Activated CD8-positive, alpha-beta memory T cell treated with anti-CD3 and anti-CD28 coated beads, Interleukin-2, amount 50 U/mL, for 1 hour (primary cell): Measurements from ENCODE around the gene CADPS2.

ENCODE experiments used
- DNase-seq: peaks from one replicate; pipeline ENCODE4 v3.0.0-alpha.2; 2020; ENCODE audit errors: extremely low read depth

The CADPS2 gene

GRCh38 chr7:122886357-122887081, at the start of gene CADPS2:
Gene CADPS2, minus strand, starts transcription at chr7:122886460. Its CDS starts 123 bp downstream, at chr7:122886337.
- DNase-seq: no peak

- no peak for DNase-seq
These were observed 49.4 kb upstream of the CADPS2 start for GRCh38 chr7:122935620-122936019.

GRCh38 chr7:122919643-122920181, 33.5 kb upstream of the CADPS2 start:
- no peak for DNase-seq

- no peak for DNase-seq
These were observed 28.6 kb upstream of the CADPS2 start for GRCh38 chr7:122914812-122915211.

- DNase-seq: no peak
These were observed 27.3 kb upstream of the CADPS2 start for GRCh38 chr7:122913608-122914007.

- DNase-seq: no peak
These were observed 16.7 kb upstream of the CADPS2 start for GRCh38 chr7:122902751-122903495.

GRCh38 chr7:122901250-122901649, 15.0 kb upstream of the CADPS2 start:
- no peak for DNase-seq

GRCh38 chr7:122896509-122896908, 10.2 kb upstream of the CADPS2 start:
- DNase-seq: no peak

GRCh38 chr7:122893486-122893885, 7.2 kb upstream of the CADPS2 start:
- DNase-seq: no peak

GRCh38 chr7:122889116-122889515, 2.9 kb upstream of the CADPS2 start:
- no peak for DNase-seq

- no peak for DNase-seq
These were observed 1.6 kb upstream of the CADPS2 start for GRCh38 chr7:122887848-122888247.

GRCh38 chr7:122887198-122887597, 938 bp upstream of the CADPS2 start:
- DNase-seq: no peak

- no peak for DNase-seq
These were observed 490 bp downstream of the CADPS2 start for GRCh38 chr7:122885583-122886356.

- DNase-seq: no peak
These were observed 2.1 kb downstream of the CADPS2 start for GRCh38 chr7:122884186-122884585.

- DNase-seq: no peak
These were observed 3.1 kb downstream of the CADPS2 start for GRCh38 chr7:122883049-122883680.

- no peak for DNase-seq
These were observed 4.9 kb downstream of the CADPS2 start for GRCh38 chr7:122881324-122881723.

GRCh38 chr7:122869260-122869659, 17.0 kb downstream of the CADPS2 start:
- DNase-seq: no peak

- DNase-seq: no peak
These were observed 18.7 kb downstream of the CADPS2 start for GRCh38 chr7:122867471-122867980.

GRCh38 chr7:122864838-122865237, 21.4 kb downstream of the CADPS2 start:
- DNase-seq: no peak

- no peak for DNase-seq
These were observed 22.2 kb downstream of the CADPS2 start for GRCh38 chr7:122864016-122864415.

GRCh38 chr7:122858320-122858719, 27.9 kb downstream of the CADPS2 start:
- DNase-seq: no peak
